Endodermal cell (in vitro differentiated cells): ENCODE measurements around the gene MDC1. TPM values are rescaled to one million over a fixed set of nuclear protein-coding genes. Genes with fewer than 3 reads are reported as not detected.

ENCODE experiments used
- DNase-seq: peaks from one replicate; pipeline ENCODE4 v3.0.0-alpha.2; 2017
- H3K27ac ChIP-seq: 2 replicates; pipeline ENCODE4 v1.5.1; 2013; ENCODE audit warnings: mild to moderate bottlenecking, low read depth, low read length, moderate library complexity
- H3K27me3 ChIP-seq: 2 replicates; pipeline ENCODE4 v1.6.1; 2013; ENCODE audit warnings: mild to moderate bottlenecking, low read length, moderate library complexity; ENCODE audit not compliant: insufficient read depth, control insufficient read depth, poor library complexity, severe bottlenecking
- H3K36me3 ChIP-seq: 2 replicates; pipeline ENCODE4 v1.7.0; 2013; ENCODE audit warnings: mild to moderate bottlenecking, low read length, moderate library complexity; ENCODE audit not compliant: control insufficient read depth, insufficient read depth
- H3K4me1 ChIP-seq: one replicate; pipeline ENCODE4 v1.7.0; 2013; ENCODE audit warnings: low read length; ENCODE audit not compliant: control insufficient read depth, insufficient read depth
- H3K4me3 ChIP-seq: 2 replicates; pipeline ENCODE4 v1.5.1; 2013; ENCODE audit warnings: mild to moderate bottlenecking, low read length, moderate library complexity
- H3K9ac ChIP-seq: 2 replicates; pipeline ENCODE4 v1.6.1; 2013; ENCODE audit warnings: mild to moderate bottlenecking, low read length, moderate library complexity; ENCODE audit not compliant: poor library complexity, severe bottlenecking; ENCODE audit errors: extremely low read depth
- H3K9me3 ChIP-seq: 2 replicates; pipeline ENCODE4 v1.6.1; 2013; ENCODE audit warnings: mild to moderate bottlenecking, low read length, moderate library complexity; ENCODE audit not compliant: control insufficient read depth
- H3K27ac Mint-ChIP-seq: 2 replicates; pipeline ENCODE4 v1.8.0; 2020; ENCODE audit warnings: mixed read lengths
- H3K27me3 Mint-ChIP-seq: 2 replicates; pipeline ENCODE4 v1.8.0; 2021; ENCODE audit warnings: mild to moderate bottlenecking, mixed read lengths; ENCODE audit not compliant: insufficient read depth
- H3K36me3 Mint-ChIP-seq: 2 replicates; pipeline ENCODE4 v1.8.0; 2020; ENCODE audit warnings: low read depth, mixed read lengths
- H3K4me1 Mint-ChIP-seq: 2 replicates; pipeline ENCODE4 v1.8.0; 2020; ENCODE audit warnings: mixed read lengths
- H3K4me3 Mint-ChIP-seq: 2 replicates; pipeline ENCODE4 v1.8.0; 2020; ENCODE audit warnings: mild to moderate bottlenecking, moderate library complexity, mixed read lengths
- H3K9me3 Mint-ChIP-seq: 2 replicates; pipeline ENCODE4 v1.8.0; 2020; ENCODE audit warnings: mild to moderate bottlenecking, mixed read lengths
- WGBS, 2 experiments: methylation state at CpG; one replicate each; pipeline versions ENCODE4 v1.1.5 to v1.1.7; 2013; ENCODE audit warnings: missing lambda C conversion rate in 2 of 2, mixed read lengths in 1 of 2; ENCODE audit not compliant: insufficient coverage in 1 of 2, insufficient read length in 1 of 2; 5-methylcytosine and 5-hydroxymethylcytosine counted together
- total RNA-seq, 2 donors: library from RNA; stranded (reverse); fragmentation: NEBNext Ultra II Directional in 1 of 2; extraction: Animal tissue kit (Norgen Biotek cat#: 25700) in 1 of 2; gene quantifications; 2 replicates in 1 of 2; 3 replicates in 1 of 2; pipeline ENCODE4 v1.2.1, GENCODE V29; 2021
- TF ChIP-seq, protein P1 (sequence below): fragments of 200-600 bp; sonication (generic); conservative IDR thresholded peaks from 2 replicates; pipeline ENCODE4 v1.5.0; 2021; ENCODE audit warnings: antibody characterized with exemption, mild to moderate bottlenecking

MDC1 gene
- total RNA-seq, 2 donors from 2014 or later = 79.0 to 95.1 TPM

- H3K36me3 Mint-ChIP-seq = peaks cover 65% of the 10 kb centered on the region
These were observed 11.5 kb downstream of the MDC1 start for GRCh38 chr6:30705620-30706019.

GRCh38 chr6:30703821-30704220 lies 13.3 kb downstream of the MDC1 start:
- H3K9me3 ChIP-seq = no peaks in the 10 kb centered on the region
- WGBS, 2 experiments = 93 to 100% methylated on average over 4 of the region's 4 CpGs
- H3K36me3 ChIP-seq = peaks cover 55% of the 10 kb centered on the region
- Mint-ChIP-seq H3K27me3 (no peaks in the 10 kb centered on the region), H3K4me3 (no peak overlapping the region), H3K4me1 (peaks cover 14% of the 10 kb centered on the region), H3K36me3 (peaks cover 66% of the 10 kb centered on the region), H3K27ac (no peak overlapping the region), H3K9me3 (no peaks in the 10 kb centered on the region)
- H3K9ac ChIP-seq = no peak overlapping the region
- H3K4me3 ChIP-seq = no peak overlapping the region
- no peak for DNase-seq
- peaks cover 4% of the 10 kb centered on the region for H3K4me1 ChIP-seq
- TF ChIP-seq, protein P1, sequence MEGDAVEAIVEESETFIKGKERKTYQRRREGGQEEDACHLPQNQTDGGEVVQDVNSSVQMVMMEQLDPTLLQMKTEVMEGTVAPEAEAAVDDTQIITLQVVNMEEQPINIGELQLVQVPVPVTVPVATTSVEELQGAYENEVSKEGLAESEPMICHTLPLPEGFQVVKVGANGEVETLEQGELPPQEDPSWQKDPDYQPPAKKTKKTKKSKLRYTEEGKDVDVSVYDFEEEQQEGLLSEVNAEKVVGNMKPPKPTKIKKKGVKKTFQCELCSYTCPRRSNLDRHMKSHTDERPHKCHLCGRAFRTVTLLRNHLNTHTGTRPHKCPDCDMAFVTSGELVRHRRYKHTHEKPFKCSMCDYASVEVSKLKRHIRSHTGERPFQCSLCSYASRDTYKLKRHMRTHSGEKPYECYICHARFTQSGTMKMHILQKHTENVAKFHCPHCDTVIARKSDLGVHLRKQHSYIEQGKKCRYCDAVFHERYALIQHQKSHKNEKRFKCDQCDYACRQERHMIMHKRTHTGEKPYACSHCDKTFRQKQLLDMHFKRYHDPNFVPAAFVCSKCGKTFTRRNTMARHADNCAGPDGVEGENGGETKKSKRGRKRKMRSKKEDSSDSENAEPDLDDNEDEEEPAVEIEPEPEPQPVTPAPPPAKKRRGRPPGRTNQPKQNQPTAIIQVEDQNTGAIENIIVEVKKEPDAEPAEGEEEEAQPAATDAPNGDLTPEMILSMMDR = no peak
- no peaks in the 10 kb centered on the region for H3K27me3 ChIP-seq
- H3K27ac ChIP-seq = no peak overlapping the region

More at GRCh38 chr6:30705620-30706019, 11.5 kb downstream of the MDC1 start:
- H3K9me3 ChIP-seq = no peaks in the 10 kb centered on the region
- peaks cover 4% of the 10 kb centered on the region for H3K4me1 ChIP-seq
- H3K36me3 ChIP-seq = peaks cover 57% of the 10 kb centered on the region
- no peaks in the 10 kb centered on the region for H3K27me3 Mint-ChIP-seq
- no peak overlapping the region for H3K27ac Mint-ChIP-seq
- no peak overlapping the region for H3K4me3 Mint-ChIP-seq
- no peak overlapping the region for H3K27ac ChIP-seq
- peaks cover 14% of the 10 kb centered on the region for H3K4me1 Mint-ChIP-seq
- no peak for DNase-seq
- TF ChIP-seq, protein P1 = no peak
- no peak overlapping the region for H3K4me3 ChIP-seq
- WGBS, 2 experiments = 92 to 93% methylated on average over 3 to 4 of the region's 4 CpGs
- no peaks in the 10 kb centered on the region for H3K27me3 ChIP-seq
- no peak overlapping the region for H3K9ac ChIP-seq
- H3K9me3 Mint-ChIP-seq = no peaks in the 10 kb centered on the region

DNA sequence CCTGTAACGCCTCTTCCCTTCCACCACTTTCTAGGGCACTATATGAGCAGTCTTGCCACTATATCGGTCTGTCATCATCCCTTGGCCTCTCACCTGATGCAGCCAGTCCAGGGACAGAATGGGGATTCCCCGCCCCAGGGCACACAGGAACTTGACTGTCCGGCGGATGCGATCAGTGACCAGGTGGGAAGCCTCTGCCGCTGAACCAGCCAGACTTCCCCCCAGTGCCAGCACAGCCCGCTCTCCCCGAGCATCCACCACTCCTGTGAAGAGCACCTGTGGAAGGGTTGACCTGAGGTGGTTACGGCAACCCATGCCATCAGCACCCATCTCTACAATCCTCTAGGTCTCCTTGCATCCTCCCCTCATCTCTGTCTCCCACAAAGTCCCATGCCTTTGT lies 14.1 kb downstream of the MDC1 start:
- H3K27ac Mint-ChIP-seq = no peak overlapping the region
- peaks cover 65% of the 10 kb centered on the region for H3K36me3 Mint-ChIP-seq
- H3K4me1 Mint-ChIP-seq = peaks cover 10% of the 10 kb centered on the region
- peaks cover 51% of the 10 kb centered on the region for H3K36me3 ChIP-seq
- DNase-seq = no peak
- H3K27ac ChIP-seq = no peak overlapping the region
- no peak overlapping the region for H3K4me3 Mint-ChIP-seq
- peaks cover 4% of the 10 kb centered on the region for H3K4me1 ChIP-seq
- 97% methylated on average over 7 to 10 of the region's 10 CpGs for WGBS, 2 experiments
- TF ChIP-seq, protein P1 = no peak
- no peak overlapping the region for H3K9ac ChIP-seq
- H3K27me3 ChIP-seq = no peaks in the 10 kb centered on the region
- no peaks in the 10 kb centered on the region for H3K9me3 Mint-ChIP-seq
- H3K9me3 ChIP-seq = no peaks in the 10 kb centered on the region
- no peak overlapping the region for H3K4me3 ChIP-seq
- no peaks in the 10 kb centered on the region for H3K27me3 Mint-ChIP-seq
